GM12875 (cell line): Measurements from ENCODE around the gene DUSP6.
"Not testable (repeated sequence)": the region's sequence is repeated elsewhere in the genome, so short reads cannot be mapped to it uniquely, and the experiment has no call there.

Experiments used
- H3K4me3 ChIP-seq: one replicate; pipeline ENCODE4 v1.5.1; 2011; ENCODE audit warnings: low read depth, low read length, control low read depth
- CTCF ChIP-seq: IDR thresholded peaks from 2 replicates; pipeline ENCODE4 v1.5.1; 2011; ENCODE audit warnings: low read depth, mild to moderate bottlenecking, control low read depth, inconsistent platforms, low read length, moderate library complexity, borderline replicate concordance; ENCODE audit not compliant: insufficient read depth

DUSP6 gene

GRCh38 chr12:89343127-89343526, 9.2 kb downstream of the DUSP6 start:
- TF ChIP-seq CTCF, result no peak
- no peak overlapping the region for H3K4me3 ChIP-seq

- no peak overlapping the region for H3K4me3 ChIP-seq
- no peak for TF ChIP-seq CTCF
Measured at GRCh38 chr12:89340861-89341260, 11.4 kb downstream of the DUSP6 start.

GRCh38 chr12:89339526-89339925, 12.8 kb downstream of the DUSP6 start:
- TF ChIP-seq CTCF, result no peak

GRCh38 chr12:89337136-89337535, 15.2 kb downstream of the DUSP6 start:
- H3K4me3 ChIP-seq, result not testable (repeated sequence)

More at GRCh38 chr12:89339526-89339925, 12.8 kb downstream of the DUSP6 start:
- H3K4me3 ChIP-seq, result no peak overlapping the region

- H3K4me3 ChIP-seq, result no peak overlapping the region
- no peak for TF ChIP-seq CTCF
Measured at GRCh38 chr12:89335452-89336244, 16.7 kb downstream of the DUSP6 start.

- no peak for TF ChIP-seq CTCF
- no peak overlapping the region for H3K4me3 ChIP-seq
Measured at GRCh38 chr12:89334548-89335169, 17.6 kb downstream of the DUSP6 start.

GRCh38 chr12:89333564-89334252, 18.6 kb downstream of the DUSP6 start:
- no peak for TF ChIP-seq CTCF
- H3K4me3 ChIP-seq, result no peak overlapping the region
